Activated T-helper 1 cell treated with anti-CD3 and anti-CD28 coated beads, Interleukin-2, amount 50 U/mL, for 16 hours (primary cell): ENCODE results near the gene CPN2.

Experiments used
- DNase-seq, 2 donors: peaks; one replicate each; pipeline ENCODE4 v3.0.0-alpha.2; 2020; ENCODE audit warnings: low read depth in 1 of 2, low spot score in 1 of 2

Gene CPN2

GRCh38 chr3:194382196-194382891 is 31.2 kb upstream of the CPN2 start:
- no peak for DNase-seq

GRCh38 chr3:194381460-194381875 is 30.3 kb upstream of the CPN2 start:
- no peak for DNase-seq

DNA sequence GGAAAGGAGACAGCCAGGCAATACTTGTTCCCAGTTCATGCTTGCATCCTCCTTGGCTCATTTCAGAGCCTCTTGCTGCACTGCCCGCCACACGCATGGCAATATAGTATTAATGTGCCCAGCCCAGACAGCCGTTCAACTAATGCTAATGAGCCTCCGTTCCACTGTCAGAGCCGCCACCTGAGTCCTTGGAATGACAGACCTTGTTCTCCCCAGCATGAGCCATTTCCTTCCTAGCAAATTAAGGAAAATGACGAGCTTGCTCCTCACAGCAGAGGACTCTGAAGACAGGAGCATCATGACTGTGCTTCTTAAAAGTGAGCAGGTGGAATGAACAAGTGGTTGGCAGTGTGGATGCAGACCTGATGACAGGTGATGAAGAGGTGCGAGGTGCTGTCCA is 29.2 kb upstream of the CPN2 start:
- DNase-seq = no peak

- DNase-seq = no peak
These were observed 28.5 kb upstream of the CPN2 start for GRCh38 chr3:194379651-194380050.

DNA sequence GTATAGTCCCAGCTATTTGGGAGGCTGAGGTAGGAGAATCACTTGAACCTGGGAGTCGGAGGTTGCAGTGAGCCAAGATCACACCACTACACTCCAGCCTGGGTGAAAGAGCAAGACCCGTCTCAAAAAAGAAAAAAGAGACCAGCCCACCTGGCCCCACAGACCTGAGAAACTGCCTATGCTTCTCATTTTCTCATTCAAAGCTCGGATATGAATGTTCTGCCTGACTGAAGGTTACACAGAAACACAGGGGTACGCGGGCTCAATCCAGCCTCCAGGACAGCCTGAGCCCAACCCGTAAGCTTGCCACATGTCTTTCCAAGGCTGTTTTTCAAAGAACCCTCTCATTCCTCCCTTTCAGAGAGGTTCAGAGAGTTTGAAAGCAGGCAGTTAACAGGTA is 28.1 kb upstream of the CPN2 start:
- DNase-seq = no peak

DNA sequence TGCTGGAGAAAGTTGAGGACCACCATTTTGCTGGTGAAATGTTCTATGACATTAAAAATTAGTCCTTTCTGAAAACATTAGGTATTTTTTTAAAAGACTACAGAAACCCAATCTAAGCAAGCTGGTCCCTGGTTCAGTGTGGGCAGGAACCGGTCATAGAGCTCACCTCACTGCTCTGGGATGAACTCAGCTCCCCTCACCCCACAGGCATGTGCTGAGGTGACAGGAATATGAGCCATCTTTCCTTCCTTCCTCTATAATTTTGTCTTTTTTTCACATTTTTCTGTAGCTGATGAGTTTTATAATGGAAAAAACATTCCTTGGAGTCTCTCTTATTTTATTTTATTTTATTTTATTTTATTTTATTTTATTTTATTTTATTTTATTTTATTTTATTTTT is 26.6 kb upstream of the CPN2 start:
- DNase-seq = no peak

- no peak for DNase-seq
These were observed 25.1 kb upstream of the CPN2 start for GRCh38 chr3:194376241-194376560.

DNA sequence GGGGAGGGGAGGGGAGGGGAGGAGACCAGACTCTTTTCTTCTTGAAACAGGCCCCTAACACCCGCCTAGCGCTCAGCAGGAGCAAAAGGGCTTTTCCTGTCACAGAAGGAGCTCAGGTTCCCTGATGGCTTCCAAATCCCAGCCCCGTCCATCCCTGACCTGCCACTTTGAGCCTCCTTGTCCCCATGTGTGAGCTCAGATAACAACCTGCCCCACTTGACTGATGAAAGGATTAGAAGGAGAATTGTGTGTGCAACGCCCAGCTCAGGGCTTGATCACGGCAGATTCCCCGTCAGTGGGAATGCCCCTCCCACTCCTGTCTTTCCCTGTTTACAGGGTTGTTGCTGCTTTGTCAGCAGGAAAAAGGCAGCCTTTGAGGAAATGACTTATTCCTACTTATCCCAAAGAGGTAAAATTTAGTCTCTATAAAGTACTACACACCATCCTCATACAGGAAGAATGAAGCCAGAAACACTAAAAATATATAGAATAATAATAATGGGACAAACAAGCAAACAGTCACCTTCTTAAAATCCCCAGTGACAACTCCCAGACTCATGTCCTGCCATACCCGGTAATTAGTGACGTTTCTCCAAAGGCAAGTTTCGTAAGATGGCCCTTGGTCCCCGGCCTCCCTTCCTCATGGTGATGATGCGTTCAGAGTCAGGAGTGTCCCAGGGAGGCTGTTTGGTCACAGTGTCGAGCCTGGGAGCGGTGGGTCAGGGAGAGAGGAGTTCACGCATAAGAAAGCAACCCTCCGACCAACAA is 24.5 kb upstream of the CPN2 start:
- DNase-seq = no peak

GRCh38 chr3:194374935-194375334 is 23.8 kb upstream of the CPN2 start:
- no peak for DNase-seq

DNA sequence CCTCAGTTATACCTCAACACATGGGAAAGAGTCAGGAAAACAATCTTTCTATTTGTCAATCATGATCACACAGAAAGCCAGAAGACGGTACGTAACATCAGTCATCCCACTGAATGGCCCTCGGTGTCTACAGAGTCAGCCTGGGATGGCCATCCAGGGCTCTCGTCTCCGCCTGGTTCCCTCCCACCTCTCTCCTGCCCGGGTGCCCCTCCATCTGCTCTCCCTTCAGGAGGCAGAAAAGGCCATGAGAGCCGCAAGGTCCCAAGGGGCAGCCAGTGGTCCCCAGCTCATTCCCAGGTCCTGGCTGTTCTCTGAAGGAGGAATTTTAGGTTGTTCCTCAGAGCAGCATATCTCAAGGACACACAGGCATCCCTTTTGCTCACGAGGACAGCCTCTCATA is 22.8 kb upstream of the CPN2 start:
- DNase-seq = no peak

GRCh38 chr3:194373028-194373427 is 21.9 kb upstream of the CPN2 start:
- DNase-seq = no peak

DNA sequence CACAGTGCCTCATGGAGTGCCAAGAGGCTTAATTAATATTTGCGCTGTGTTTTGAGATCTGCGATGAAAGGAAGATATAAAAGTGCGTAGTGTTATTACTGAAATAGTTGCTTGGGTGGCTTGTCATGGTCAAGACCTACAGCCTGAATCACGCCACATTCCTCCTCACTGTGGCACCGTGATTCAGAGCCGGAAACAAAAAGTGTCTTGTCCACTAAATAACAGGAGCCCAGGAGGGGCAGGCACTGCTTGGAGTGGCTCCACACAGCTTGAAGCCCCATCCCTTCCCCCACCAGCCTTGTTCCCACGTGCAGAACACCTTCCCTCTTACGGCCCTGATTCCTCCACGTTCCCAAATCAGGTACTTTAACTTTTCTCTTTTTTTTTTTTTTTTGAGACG is 19.6 kb upstream of the CPN2 start:
- no peak for DNase-seq

GRCh38 chr3:194369522-194370279 is 18.6 kb upstream of the CPN2 start, which contains the start of gene LRRC15:
LRRC15 (minus strand) TSS chr3:194369743; CDS start chr3:194361043, 8,700 bp downstream.
- DNase-seq = no peak

DNA sequence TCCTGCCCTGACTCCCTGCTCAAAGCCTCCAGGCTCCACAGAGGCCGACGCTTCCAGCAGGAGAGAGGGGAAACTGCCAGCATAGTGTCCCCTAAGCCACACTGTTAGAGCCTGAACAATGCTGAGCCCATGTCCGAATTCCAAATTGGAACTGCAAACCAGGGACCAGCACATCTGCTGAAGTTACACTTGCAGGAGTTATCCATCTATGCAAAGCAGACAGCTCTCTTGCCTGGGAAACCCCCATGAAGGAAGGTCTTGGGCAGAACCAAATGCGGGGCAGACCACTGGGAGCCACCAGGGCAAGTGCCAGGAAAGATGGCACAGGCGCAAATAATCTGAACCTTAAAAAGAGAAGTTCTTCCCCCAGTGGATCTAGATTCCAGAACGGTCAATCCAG is 17.8 kb upstream of the CPN2 start:
- DNase-seq = no peak

DNA sequence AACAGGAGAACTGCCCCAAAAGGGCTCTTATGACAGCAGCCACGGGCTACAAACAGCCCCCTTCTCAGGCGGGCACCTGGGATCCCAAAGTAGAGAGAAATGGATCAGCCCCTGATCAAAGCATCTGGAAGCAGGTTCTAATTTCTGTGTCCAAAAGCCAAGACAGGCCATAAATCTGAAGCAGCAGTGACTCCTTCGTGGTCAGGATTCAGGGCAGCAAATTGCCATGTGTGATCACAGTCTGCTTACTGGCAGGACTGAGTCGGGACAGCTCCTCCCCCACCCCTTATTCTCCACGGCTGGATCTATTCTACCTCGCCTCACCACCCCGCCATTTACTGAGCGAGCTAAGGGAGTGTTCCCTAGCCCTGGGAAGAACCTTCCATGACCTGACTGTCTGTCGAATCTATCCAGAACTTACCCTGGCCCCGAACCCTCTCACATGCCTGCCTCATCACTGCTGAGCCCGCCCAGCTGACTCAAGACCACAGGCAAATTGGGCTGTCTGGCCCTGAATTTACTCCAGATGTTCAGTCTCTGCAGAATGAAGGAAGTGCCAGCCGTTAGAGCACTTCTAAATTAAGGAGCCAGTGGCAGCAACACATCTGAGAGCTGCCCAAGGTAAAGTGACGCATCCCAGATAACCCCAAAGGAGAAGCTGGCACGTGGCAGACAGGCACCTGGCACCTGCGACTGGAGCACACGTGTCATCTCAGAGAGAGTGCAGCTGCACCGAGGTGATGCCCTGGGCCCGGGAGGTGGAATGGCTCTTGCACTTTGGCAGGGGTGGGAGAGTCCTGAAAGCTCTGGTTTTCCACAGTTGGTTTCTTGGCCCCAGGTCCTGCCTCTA is 17.1 kb upstream of the CPN2 start:
- no peak for DNase-seq

- DNase-seq = no peak
These were observed 14.9 kb upstream of the CPN2 start for GRCh38 chr3:194365978-194366490.

DNA sequence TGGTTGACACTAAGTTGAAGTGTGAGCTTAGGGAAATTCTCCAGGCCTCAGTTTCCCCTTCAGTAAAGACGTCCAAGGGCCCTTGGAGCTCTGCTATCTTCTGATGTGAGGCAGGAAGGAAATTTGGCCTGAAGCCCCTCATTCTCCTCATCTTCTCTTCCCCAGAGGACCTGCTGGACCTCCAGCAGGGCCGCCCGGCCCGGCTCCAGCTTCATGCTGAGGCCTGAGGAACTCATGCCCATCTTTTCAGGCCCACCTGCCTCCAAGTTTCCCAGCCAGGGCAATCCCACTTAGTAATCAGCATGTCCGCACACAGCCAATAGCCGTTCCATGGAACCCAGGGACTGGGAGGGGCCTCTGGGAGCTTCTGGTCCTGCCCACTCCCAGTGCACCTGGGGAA is 14.4 kb upstream of the CPN2 start:
- DNase-seq = no peak

DNA sequence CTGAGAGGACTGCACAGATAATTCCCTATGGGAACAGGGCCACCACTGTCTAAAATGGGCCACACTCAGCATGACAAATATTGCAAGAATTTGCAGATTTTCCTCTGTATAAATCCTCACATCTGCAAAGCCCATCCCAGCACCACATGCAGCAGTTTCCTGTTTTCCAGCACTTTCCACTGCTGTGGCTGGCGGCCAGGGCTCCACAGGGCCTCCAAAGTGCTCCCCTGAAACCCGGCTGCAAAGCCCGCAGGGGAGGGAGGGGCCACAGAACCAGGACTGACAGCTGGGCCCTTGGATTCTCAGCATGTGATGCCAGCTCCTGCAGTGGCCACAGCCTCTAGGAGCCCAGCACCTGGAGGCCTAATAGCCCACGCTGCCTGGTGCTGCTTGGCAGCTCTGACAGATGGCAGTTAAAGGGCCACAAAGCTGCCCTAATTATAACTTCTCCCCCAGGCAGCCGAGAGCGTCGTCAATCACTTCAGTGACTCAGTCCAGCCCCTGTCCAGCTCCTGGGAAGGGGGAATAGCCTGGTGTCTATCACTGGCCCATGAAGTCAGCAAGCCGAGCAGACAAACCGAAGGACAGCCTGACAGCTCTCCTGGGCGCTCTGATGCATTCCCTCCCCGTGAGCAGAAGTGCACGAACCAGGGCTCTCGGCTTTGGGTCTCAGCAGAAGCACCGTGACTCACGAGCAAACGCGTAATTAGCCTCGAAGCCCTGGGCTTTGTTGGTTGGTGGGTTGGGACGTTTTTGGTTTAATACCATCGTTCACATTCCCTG is 13.7 kb upstream of the CPN2 start:
- no peak for DNase-seq

- no peak for DNase-seq
These were observed 13.2 kb upstream of the CPN2 start for GRCh38 chr3:194364314-194364651.

DNA sequence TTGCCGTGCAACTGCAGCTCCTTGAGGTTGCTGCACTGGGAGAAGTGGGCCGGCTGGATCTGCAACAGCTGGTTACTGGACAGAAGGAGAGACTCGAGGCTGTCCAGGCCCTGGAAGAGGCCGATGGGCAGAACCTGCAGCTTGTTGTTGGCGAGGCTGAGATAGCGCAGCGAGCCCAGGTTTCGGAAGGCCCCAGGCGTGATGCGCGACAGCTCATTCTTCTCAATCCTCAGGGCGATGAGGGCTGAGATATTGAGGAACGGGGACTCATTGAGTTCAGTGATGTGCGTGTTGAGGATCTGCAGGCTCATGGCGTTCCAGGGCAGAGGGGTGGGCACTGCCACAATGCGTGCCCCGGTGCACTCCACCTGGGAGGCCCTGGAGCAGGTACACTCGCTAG is 9.4 kb upstream of the CPN2 start:
- DNase-seq = no peak
